NCI-H2107 treated with DMSO at 0.1 percent for 48 hours (cell line): Measurements from ENCODE around the gene SYT8.

Experiments
- DNase-seq: peaks from one replicate; lab custom pipeline; 2025; ENCODE audit not compliant: unreplicated experiment; lab: John Stamatoyannopoulos, UW

The SYT8 gene

DNA sequence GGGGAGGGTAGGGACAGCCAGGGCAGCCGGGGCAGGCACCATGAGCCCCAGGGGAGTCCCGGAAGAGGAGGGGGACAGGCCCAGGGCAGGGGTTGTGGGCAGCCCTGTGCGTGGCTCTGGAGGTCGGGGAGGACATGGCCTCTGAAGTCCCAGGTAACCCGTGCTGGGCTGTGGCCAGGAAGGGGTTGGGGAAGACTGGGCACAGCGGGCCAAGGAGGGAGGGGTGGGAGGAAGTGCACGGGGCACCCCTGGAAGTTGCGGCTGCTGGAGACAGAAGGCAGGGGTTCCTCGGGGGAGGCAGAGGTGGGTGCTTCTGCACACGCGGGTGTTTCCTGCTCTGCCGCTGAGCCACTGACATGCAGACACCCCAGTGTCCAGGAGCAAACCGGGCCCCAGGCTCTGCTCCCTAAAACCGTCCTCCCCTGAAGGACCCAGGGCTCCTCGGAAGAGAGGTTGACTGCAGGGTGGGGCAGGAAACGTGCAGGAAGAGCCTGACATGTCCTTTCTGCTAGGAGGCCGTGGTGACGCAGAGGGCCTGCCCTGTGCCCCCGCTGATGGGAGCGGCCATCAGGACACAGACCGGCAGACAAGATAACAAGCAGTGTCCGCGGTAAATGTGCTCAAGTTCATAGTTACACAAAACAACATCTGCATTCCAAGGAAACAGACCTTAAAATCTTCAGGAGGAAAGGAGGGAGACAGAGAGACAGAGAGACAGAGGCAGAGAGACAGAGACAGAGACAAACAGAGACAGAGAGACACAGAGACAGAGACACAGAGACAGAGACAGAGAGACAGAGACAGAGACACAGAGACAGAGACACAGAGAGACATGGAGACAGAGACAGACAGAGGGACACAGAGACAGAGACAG, 9.7 kb downstream of the SYT8 start:
- DNase-seq: no peak

DNA sequence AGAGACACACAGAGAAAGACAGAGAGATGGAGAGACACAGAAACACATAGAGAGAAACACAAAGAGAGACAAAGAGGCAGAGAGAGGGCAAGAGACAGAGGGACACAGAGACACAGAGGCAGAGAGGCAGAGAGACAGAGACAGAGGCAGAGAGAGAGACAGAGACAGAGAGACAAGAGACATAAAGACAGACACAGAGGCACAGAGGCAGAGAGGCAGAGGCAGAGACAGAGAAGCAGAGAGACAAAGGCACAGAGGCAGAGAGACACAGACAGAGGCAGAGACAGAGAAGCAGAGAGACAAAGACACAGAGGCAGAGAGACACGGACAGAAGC, 10.3 kb downstream of the SYT8 start:
- no peak for DNase-seq

DNA sequence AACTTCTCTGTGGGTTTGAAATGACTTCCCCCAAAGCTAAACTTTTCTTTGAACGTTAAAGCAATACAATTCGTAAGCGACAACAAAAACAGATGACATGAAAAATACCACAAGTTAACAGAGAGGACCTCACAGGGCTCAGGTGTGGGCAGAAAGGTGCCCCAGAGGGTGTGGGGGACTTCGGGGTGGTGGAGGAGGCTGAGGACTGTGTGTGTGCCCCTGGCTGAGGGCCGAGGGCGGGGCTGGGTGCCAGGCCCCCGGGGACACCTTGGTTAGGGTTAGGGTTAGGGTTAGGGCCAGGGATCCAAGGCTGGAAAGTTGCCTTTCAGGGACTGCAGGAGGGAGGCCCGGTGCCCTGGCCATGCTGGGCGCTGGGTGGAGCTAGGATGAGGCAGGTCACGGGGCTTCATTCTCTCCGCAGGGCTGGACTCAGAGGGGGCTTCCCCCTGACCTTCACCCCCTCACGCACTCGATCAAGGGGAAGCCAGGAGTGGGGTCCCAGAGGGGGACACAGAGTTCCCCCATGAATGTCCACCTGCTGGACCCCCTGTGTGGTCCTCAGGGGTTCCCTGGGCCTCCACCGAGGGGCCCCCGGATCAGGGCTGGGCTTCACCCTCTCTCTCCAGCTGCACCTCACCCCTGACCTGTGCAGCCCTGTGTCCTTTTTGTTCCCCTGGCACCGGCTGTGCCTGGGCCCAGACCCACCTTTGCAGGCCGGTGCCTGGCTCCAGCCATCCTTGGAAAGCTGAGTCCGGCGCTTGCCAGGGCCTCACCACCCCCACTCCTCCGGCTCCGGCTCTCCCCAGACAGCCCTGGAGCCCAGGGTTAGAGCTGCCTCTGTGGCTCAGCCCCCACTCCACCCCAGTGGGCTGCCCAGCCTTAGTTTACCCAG, 11.0 kb downstream of the SYT8 start:
- no peak for DNase-seq

DNA sequence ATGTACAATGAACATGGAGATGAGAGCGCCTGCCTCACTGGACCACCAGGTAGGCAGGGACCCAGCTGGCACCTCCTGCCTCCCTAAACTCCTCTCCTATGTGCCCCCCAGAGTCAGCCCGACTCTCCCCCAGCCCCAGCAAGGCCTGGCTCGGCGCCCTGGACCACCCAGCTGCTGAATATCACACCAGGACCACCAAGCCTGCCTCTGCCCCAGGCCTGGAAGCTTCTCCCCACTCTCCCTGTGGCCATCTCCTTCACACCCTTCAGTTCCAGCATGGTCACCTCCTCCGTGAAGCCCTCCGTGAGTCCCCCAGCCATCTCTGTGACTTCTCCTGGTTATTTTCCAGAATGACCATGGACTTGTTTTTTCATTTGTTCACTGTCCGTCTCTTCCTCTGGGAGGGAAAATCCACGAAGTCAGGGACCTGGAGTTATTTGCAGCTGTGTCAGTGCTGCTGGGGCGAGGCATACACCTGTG, 11.7 kb downstream of the SYT8 start:
- no peak for DNase-seq

DNA sequence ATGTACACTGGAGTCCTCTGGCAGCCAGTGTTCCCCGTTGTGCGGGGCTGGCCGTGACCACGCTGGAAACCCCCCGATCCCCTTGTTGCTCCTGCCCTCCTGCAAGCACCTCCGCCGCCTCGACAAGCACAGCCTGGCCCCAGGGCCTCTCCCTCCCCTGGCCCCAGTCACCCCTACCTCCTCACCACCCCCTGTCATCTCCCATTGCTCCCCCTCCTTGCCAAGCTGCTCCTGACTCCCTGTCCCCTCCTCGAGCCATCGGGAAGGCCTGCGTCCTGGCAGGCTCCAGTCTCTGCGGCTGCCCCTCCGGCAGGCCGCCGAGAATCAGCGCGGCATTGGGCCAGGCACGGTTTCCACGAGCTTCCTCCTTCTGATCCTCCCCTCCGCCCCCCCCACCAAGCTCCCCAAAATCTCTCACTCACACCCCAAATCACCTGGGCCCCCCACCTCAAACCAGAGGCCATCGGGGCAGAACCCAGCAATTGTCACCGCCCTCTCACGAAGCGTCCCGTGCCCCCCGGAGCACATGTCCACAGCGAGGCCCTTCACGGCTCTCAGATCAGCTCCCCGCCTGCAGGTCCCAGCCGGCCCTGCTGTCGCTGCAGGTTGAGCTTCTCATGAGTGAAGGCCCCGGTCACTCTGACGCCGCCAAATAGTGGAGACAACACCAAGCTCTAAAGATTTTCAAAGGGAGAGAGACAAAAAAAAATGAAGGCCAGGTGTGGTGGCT, 12.4 kb downstream of the SYT8 start:
- DNase-seq: no peak

DNA sequence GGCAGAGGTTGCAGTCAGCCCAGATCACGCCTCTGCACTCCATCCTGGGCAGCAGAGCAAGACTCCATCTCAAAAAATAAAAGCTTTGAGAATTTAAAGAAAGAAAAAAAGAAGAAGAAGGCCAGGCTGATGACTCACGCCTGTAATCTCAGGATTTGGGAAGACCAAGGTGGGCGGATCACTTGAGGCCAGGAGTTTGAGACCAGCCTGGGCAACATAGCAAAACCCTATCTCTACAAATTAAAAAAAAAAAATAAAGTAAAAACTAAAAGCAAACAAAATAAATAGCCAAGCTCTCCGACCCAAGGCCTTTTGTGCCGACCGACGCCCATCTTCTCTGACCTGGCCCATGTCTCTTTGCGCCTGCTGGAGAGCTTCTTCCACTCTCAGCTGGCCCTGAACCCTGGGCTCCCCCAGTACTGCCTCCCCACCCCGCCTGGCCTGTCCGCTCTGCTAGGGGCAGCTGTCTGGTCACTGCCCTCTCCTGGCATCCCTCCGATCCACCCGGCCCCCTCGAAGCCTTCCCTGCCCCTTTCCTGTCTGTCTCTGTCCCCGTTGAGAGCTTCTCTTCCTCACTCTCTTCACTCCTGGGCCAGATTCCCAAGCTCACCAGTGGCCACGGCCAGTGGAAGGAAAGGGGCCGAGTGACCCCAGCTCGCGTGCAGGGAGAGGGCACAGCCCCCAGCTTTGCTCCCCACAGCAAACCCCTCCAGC, 13.3 kb downstream of the SYT8 start:
- no peak for DNase-seq

DNA sequence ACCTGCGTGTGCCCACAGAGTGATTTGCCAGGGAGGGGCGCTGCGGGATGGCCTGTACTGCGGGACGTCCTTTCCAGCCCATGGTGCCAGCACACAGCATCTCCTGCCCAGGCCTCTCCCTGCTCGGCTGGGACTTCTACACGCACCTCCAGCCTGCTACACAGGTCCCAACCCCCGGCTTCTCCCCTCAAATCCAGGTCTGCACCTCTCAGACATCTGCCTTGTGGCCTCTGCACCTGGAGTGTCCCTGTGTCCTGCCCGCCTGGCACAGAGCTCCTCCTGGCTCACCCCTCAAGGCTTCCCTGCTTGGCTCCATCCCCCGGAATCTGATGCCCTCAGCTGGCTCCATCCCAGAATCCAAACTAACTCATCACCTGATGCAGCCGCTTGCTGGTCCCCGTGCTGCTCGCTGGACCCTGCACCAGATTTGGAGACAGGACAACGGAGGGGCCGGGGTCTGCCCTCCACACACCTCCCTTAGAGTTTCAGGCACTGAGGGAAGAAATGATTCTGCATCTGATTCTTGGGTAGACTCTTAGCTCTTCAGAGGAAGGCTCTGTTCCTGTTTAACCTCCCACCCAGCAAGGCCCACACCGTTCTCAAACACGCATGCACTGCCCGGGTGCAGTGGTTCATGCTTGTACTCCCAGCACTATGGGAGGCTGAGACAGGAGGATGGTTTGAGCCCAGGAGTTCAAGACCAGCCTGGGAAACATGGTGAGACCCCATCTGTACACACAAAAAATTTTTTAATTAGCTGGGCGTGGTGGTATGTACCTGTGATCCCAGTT, 14.0 kb downstream of the SYT8 start:
- no peak for DNase-seq

DNA sequence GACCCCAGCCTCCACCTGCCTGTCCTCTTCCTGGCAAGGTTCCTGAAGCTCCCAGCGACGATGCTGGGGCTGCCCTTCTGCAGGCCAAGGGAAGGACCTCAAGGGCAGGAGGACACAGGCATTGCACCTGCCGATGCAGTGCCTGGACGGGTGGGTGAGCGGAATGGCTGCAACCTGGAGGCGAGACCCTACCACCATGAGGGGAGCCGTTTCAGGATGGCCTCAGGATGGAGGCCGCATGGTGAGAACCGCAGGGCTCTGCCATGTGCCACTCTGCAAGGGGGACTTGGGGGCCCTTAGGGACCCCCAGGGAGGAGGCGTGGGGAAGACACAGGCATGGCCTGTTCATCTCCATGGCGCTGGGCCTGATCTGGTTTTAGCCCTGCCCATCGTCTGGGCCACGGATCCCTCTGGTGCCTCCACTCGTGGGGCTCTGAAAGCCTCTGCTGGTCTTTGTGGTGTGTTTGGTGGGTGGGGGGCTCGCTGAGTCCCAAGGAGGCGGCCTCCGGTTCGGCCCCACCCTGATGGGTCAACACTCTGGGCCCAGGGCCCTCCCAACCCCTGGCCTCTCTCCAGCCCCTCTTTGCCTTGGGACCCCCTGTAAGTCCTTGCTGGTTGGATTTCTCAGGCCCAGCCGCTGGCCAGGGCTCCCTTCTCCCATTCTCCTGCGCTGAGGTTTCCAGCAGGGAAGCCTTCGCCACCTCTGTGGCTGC, 16.8 kb downstream of the SYT8 start:
- DNase-seq: no peak

DNA sequence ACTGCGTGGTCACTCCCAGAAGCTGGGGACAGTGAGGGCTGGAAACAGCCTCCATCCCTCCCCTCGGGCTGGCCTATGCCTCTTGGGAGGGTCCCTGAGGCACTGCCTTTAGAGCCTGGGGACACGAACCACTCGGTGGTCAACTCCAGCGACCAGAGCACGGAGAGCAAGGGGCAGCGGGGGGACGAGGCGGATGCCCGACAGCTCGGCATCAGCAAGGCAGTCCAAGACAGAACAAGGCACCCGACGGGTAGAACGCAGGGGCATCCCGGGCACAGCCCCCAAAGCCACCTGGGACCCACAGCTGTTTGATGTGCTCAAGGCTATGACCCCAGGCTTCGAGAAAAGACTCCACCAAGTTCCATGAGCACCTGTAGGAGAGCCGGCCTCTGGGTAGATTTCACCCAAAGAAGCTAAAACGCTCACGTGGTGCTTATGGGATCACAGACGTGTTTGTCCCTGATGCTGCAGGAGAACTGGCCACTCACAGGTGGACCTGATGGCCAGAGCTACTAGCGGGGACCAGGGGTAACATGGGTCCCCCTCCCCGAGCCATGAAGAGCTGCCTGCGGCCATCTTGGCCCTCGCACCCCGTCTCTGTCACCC, 17.6 kb downstream of the SYT8 start:
- no peak for DNase-seq

DNA sequence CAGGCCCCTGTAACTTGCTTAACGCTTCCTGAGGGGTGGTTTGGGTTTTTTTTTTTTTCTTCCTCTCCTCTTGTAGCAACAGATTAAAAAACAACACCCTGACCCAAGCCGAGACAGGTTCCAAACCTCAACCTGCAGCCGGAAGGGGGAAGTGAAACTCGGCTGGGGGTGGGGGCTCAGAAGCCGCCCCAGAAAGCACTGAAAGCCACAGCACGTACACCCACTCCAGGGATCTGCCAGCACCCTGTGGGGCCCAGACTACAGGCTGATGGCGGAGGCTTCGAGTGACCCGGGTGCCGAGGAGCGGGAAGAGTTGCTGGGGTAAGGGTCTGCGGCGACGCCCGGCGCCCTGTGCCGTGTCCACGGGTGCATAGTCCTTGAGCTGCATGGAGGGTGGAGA, 18.1 kb downstream of the SYT8 start, which contains the start of gene LSP1:
Gene LSP1 (plus strand): TSS at position 208 of the 400 bp plus-strand sequence. CDS start 61 bp downstream, at position 269.
- DNase-seq: no peak

DNA sequence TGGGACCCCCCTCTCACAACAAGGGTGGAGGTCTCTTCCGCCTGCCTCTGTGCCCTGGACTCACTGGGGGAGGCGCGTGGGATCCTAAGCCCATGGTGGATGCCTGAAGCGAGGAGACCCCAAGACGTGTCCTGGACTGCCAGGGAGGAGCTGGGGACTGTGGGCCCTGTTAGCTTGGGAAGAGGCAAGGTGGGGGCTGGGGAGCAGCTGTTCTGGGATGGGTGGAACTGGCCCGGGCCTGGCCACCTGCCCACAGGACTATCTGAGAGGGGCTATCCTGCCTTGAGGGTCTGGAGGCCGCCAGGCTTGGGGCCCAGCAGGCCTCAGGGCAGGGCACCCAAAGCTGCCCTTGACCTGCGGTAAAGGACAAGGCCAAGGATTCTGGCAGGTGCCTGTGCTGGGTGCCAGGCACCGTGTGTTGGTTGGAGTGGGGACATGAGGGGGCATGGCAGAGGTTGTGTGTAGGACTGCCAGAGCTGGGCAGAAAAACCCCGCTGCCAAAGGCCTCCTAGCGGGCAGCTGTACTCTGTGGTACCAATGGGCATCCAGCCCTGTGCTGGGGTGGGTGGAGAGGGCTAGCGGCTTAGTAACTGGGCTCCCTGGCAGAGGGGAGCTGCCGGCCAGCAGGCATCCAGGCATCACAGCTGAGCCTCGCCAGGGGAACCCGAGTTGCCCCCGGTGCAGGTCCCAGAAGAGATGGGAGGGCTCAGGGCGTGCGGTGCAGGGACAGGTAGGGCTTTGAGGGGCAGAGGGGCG, 18.8 kb downstream of the SYT8 start:
- no peak for DNase-seq

DNA sequence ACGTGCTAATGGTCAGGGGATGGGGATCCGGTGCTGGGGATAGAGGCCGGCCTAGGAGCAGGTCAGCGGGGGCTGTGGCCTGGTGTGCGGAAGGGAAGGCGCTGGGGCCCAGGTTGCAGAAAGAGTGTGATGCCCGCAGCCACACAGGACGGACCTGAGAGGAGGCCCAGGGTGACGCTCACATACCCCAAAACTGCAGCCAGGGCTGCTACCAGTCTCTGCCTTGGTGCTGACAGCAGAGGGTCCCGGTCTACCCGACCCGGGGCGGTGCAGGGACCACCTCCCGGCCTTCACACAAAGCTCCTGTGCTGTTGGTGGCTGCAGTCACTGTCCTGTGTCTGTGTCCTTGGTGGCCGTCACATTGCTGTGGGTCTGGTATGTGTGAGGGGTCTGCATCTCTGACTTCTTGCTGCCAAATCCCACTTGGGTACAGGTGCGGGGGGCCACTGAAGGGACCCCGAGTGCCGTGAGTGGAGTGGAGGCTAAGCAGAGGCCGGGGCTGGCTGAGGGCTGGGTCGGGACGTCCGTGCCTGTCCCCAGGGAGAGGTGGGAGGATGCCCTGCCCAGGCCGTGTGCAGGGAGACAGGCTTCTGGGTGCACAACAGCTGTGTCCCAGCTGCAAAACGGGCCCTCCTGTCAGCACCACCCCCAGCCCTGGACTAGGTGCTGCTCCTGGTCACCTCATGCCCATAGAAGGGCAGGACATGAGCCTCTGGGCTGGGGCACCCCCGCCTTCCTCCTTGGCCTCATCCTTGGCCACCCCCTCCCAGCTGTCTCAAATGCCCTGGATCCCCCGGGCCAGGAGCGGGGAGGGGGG, 19.6 kb downstream of the SYT8 start:
- DNase-seq: no peak

DNA sequence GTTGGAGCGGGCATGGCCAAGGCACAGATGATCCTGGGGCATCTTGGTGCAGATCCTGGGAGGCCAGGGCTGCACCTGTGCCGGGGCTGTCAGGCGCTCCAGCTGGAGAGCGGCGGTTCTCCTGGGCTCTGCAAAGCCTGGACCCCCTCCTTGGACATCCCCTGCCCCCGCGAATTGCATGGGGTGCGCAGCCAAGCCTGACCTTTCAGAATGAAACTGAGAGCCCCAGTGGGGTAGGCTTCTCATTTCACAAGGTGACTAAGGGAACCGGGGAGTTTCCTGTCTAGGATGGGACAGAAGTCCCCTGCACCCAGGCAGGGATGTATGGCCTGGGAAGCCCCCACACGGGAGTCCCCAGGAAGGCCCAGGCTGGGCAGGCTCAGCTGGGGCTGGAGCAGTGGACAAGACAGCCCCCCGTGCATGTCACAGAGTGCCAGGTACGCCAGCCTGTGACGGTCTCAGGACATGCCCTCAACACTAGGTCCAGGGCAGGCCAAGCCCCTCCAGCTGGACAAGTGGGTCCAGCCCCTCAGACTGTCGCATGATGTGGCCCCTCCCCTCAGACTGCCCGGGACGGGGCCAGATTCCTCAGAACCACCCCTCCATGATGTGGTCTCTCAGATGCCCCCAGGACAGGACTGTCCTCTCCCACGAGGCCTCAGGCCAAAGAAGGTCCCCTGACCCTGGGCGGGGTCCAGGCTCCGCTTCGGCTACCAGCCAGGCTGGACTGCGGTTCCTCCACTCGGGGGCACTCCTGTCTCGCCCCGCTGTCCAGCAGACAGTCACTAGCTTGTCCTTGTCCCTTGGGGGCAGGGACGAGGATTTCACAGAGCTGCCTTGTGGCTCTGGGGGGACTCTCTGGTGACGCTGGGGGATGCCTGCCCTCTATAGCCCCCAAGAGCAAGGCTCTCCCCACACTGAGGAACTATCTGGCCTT, 20.4 kb downstream of the SYT8 start:
- DNase-seq: no peak

DNA sequence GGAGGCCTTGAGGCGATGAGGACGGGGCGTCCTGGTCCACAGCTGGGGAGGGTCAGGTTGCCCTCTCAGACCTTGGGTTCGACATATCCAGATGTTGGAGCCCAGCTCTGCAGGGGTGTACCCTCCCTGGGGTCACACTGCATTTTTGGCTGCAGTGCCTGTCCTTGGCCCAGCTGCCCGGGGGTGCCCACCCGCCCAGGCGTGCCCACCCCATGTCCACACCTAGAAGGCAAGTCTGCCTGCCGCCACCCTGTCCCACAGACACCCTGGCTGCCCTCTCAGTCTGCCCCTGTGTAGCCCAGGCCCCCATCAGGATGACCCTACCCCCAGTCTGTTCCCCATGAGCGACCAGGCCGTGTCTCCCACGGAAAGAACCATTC, 21.1 kb downstream of the SYT8 start:
- no peak for DNase-seq

DNA sequence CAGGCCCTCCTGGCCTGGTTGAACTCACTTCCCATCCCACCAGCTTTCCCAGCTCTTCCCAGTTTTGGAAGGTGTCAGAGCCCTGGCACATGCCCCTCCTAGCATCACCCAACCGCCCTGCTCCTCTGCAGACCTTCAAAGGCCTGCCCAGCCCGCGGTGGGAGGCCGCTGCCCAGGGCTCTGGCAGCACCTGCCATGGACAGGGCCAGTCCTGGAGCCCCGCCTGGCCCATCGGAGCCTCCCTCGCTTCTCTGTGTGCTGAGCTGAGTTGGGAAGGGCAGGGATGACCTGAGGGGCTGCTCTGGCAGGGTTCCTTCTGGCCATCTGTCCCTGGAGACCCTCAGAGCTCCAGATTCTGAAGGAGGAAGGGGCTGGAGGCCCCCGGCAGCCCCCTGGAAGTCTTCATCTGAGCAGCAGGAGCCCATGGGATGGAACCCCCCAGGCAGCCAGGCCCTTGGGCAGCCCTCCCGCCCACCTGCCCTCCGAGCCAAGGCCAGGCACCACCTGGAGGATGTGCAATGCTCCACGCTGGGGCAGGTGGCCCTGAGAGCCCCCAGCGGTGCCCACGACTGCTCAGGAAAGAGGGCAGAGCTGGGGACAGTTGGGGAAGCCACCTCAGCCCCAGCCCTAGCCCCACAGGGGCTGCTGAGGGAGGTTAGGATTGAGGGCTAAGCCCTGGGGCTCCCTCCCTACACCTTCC, 21.7 kb downstream of the SYT8 start:
- no peak for DNase-seq

DNA sequence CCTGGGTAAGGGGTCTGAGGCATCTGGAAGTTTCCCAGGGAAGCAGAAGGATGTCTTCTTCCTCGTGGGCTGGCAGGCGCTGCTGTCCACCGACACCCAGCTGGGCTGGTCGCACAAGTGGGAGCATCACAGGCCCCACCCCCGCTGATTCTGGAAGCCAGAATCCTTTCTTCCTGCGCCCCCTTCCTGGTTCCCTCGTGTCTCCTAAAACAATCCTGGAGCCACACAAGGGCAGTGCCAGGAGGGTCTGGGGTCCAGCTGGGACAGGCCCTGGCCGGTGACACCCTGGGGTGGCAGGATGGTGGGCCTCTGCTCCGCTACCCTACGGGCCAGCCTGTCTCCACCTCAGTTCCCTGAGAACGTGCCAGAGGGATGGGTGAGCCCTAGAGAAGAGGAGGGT, 22.3 kb downstream of the SYT8 start:
- DNase-seq: no peak
